GM20431 (cell line): ENCODE measurements around the gene ZNF775.

Experiments
- in situ Hi-C: fragments of 300-500 bp; cut with MseI, MboI; formaldehyde crosslinking; loops from one replicate; pipeline ENCODE4 v1.15.0; 2020; ENCODE audit warnings: low sequenced_read_pairs; ENCODE audit not compliant: unreplicated experiment

The ZNF775 gene

GRCh38 chr7:150399421-150400007 is 20.4 kb downstream of the ZNF775 start:
- in situ Hi-C loops, result no loop called here

GRCh38 chr7:150400008-150400787 is 21.1 kb downstream of the ZNF775 start:
- in situ Hi-C loops, result no loop called here

- in situ Hi-C loops, result no loop called here
Measured at GRCh38 chr7:150400788-150401423, 21.8 kb downstream of the ZNF775 start.

- in situ Hi-C loops, result no loop called here
Measured at GRCh38 chr7:150401424-150401790, 22.3 kb downstream of the ZNF775 start.

- in situ Hi-C loops, result no loop called here
Measured at GRCh38 chr7:150401861-150402631, 22.9 kb downstream of the ZNF775 start.

- in situ Hi-C loops, result no loop called here
Measured at GRCh38 chr7:150402671-150403321, 23.7 kb downstream of the ZNF775 start.

GRCh38 chr7:150403376-150404171 is 24.4 kb downstream of the ZNF775 start:
- in situ Hi-C loops, result no loop called here

- in situ Hi-C loops, result no loop called here
Measured at GRCh38 chr7:150404172-150404804, 25.2 kb downstream of the ZNF775 start.

- in situ Hi-C loops, result no loop called here
Measured at GRCh38 chr7:150404805-150405583, 25.9 kb downstream of the ZNF775 start.

GRCh38 chr7:150405584-150406311 is 26.6 kb downstream of the ZNF775 start:
- in situ Hi-C loops, result no loop called here

- in situ Hi-C loops, result no loop called here
Measured at GRCh38 chr7:150406312-150406566, 27.1 kb downstream of the ZNF775 start.

GRCh38 chr7:150406567-150407421 is 27.7 kb downstream of the ZNF775 start:
- in situ Hi-C loops, result no loop called here

GRCh38 chr7:150407588-150408392 is 28.7 kb downstream of the ZNF775 start:
- in situ Hi-C loops, result no loop called here

- in situ Hi-C loops, result no loop called here
Measured at GRCh38 chr7:150408393-150409299, 29.5 kb downstream of the ZNF775 start.
